Right ventricle myocardium superior (tissue), 1 donor: Measurements from ENCODE around the gene DDX60. TPM values are rescaled to one million over a fixed set of nuclear protein-coding genes. Genes with fewer than 3 reads are reported as not detected.

Experiments
- total RNA-seq: library from RNA; stranded (reverse); fragmentation: NEBNext Ultra II Directional; extraction: Animal tissue kit (Norgen Biotek cat#: 25700); gene quantifications from one replicate; pipeline ENCODE4 v1.2.1, GENCODE V29; 2021
- donor health status: DM: no; HTN: yes; CAD: no; lungs with severe emphysema.

DDX60 gene
- total RNA-seq, 1 donor from 2014 or later: 4.4 TPM

Other genes starting within 250 kb of the DDX60 start
- gene ANXA10, start 226.2 kb downstream of the DDX60 start, total RNA-seq: not detected
- gene DDX60L, start 161.7 kb upstream of the DDX60 start, total RNA-seq: 8.5 TPM
- 979 TPM for gene PALLD, start 178.3 kb upstream of the DDX60 start, total RNA-seq